Erythroblast (primary cell): Measurements from ENCODE around the gene ITGB7.
A peak's percentile ranks its signal among the peaks of the same experiment; 100 is the strongest.

Experiments
- DNase-seq, 2 experiments: peaks; one replicate each; lab custom pipeline; 2025; lab: John Stamatoyannopoulos, UW
- GATA1 ChIP-seq: IDR thresholded peaks from 2 replicates; pipeline ENCODE4 v1.6.1; 2011; ENCODE audit warnings: low read depth, mild to moderate bottlenecking, control low read depth, low read length, moderate library complexity
- POLR2A ChIP-seq: IDR thresholded peaks from 2 replicates; pipeline ENCODE4 v1.6.1; 2011; ENCODE audit warnings: mild to moderate bottlenecking, low read length

ITGB7 gene

DNA sequence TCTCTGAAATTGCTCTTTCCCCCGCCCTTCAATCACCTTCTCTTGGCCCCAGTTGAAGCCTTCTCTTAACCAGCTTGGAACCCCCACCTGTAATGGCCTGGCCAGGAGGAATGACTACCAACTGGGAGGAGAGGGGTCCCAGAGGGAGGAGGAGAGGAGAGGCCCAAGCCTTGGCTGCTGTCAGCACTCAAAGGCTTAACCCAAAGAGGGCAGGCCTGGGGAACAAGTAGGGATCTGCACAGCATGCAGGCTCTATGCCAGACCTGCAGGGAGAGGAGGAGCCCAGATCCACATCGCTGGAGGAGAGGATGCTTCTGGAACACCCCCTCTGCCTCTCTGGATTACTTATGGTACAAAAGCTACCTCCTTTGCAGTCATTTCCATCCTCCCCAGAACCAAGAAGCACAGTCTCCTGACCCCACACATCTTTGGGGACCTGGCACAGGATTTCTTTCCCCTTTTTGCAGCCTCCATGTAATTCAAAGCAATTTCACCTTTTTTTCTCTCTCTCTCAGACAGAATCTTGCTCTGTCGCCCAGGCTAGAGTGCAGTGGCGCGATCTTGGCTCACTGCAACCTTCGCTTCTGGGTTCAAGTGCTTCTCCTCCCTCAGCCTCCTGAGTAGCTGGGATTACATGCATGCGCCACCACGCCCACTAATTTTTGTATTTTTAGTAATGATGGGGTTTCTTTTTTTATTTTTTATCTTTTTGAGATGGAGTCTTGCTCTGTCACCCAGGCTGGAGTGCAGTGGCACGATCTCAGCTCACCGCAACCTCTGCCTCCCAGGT, 18.8 kb upstream of the ITGB7 start:
- no peak for DNase-seq
- TF ChIP-seq POLR2A (no peak), GATA1 (no peak)

DNA sequence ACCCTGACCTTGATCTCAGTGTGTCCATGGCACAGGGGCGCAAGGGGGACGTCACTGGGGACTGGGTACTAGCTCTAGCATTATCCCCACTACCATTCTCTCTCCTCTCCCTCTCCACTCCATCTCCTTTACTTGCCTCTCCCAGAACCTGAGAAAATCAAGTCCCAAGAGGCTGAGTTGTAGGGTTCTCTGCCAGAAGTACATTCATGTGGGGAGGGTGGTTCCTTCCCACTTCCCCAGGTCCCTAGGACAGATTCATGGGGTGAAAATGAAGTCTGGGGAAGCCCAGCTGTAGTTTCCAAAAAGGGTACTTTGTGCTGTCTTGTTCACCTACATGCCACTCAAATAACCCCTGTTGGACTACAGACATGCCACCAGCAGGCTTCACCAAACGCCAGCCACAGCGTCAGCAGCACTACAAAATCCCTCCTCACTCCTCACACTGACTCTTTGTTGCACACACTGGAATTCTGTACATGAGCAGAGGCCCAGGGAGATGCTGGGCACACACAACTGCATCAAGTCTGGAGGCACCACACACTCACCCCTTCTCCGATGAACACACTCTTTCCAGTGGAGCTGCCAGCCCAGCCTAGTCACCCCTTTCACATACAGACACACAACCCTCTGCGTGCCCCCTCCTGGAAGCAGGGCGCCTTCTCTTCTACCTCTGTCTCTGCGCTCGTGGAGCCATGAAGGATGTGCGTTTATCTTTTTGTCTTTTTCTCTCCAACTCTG, 18.0 kb upstream of the ITGB7 start:
- DNase-seq, result no peak

DNA sequence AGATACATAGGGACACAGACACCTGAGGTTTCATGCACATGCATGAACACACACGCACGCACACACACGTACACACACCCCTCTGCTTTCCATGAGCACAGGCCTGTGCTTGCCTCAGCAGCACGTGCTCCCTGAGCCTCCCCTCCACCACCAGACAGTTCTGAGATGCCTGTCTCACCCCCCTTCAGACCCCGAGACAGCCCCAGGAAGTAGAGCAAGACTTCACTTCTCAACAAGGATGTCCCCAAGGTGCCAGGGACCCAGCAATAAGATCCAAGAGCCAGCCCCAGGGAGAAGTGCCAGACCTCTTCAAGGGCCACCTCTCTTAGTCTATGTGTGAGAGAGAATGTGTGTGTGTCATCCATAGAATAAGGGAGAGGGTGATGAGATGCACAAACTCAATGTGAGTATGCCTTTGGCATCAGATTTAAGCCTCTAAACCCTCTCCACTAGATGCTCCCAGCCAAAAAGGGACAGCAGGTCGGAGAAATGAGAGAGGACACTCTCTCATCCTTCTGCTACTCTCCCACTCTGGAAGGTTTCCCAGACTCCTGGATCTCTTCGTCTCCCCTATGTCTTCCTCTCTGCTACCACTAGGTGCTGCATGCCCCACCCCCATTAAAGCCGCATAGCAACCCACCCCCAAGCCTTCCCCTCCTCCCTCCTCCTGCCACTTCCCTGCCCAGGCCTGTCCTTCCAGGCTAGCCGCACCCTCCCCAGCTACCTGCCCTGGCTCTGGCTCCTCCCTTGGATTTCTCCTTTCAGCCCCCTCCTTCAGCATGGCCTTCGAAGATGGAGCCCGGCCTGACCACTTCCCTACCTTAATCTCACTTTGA, 17.2 kb upstream of the ITGB7 start:
- no peak for TF ChIP-seq GATA1
- TF ChIP-seq POLR2A, result no peak
- DNase-seq, result no peak

More for the DNA sequence above, 18.0 kb upstream of the ITGB7 start:
- TF ChIP-seq GATA1 (no peak), POLR2A (no peak)

DNA sequence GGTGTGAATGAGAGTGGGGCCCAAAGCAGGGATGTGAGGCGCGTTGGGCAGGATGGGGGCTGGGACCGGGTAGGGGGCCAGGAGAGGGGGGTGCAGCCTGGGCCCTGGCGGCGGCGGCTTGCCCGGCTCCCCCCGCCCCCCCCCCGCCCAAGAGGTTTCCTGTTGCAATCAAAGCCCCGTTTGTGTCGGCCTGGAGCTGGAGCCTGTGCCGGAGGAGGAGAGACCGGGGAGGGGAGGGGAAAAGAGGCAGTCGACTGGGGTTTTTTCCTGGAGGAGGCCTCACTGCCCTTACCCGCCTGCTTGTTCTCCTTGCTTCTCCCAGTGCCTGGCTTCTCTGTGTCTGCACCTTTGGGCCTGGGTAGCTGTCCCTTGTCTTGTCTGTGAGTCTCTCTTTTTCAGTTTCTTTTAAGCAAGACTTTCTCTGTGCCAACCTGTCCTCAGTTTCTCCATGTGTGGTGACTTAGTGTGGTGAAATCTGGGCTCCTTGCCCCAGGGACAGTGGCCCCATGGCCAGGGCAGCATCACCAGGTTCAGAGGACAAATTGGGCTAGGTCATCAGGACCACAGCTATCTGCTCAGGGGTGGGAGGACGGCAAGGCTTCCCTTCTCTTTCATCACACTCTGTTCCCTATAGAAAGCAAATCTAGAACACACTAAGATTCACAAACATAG, 16.5 kb upstream of the ITGB7 start:
- TF ChIP-seq GATA1 (no peak), POLR2A (no peak)
- DNase-seq, result no peak

DNA sequence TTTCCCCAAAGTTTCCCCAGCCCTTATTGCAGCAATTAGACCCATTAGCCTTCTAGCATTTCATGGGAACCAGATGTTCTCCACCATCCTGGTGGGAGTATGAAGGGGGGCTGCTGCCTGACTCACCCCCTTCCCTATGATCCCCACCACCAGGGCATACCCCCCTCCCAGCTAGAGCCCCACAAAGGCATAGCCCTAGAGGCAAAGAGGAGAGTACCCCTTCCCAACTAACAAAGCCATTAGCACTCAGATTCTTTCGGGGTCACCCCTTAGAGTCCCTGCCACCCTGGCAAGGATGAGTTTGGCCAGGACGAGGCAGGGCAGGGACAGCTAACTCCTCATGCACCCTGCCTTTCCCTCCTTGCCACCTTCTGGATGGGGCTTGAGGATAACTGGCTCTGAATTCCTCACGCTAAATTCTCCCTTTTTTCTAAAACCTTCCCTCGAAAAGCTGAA, 15.8 kb upstream of the ITGB7 start:
- TF ChIP-seq POLR2A (no peak), GATA1 (no peak)
- DNase-seq, result no peak

DNA sequence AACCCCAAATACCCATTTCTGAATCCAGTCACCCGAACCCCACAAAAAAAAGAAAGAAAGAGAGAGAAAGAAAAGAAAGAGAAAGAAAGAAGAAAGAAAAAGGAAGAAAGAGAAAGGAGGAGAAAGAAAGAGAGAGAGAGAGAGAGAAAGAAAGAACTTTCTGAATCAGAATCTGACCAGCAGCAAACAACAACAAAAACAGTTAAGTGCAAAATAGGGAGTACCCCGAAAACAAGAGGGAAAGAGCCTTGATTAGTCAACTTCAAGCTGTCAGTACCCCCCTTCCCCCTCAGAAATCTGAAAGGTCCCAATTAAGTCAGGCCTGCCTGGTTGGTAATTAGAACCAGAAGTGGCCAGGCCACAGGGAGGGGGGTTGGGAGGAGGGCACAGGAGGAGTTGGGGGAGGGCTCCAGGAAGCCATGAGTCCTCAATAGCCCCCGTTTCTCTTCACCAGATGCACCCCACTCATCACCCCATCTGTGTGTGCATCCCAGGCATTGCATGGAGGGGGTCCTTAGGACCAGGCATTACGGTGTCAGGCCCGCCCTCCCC, 15.2 kb upstream of the ITGB7 start:
- no peak for DNase-seq
- TF ChIP-seq GATA1 (no peak), POLR2A (no peak)

DNA sequence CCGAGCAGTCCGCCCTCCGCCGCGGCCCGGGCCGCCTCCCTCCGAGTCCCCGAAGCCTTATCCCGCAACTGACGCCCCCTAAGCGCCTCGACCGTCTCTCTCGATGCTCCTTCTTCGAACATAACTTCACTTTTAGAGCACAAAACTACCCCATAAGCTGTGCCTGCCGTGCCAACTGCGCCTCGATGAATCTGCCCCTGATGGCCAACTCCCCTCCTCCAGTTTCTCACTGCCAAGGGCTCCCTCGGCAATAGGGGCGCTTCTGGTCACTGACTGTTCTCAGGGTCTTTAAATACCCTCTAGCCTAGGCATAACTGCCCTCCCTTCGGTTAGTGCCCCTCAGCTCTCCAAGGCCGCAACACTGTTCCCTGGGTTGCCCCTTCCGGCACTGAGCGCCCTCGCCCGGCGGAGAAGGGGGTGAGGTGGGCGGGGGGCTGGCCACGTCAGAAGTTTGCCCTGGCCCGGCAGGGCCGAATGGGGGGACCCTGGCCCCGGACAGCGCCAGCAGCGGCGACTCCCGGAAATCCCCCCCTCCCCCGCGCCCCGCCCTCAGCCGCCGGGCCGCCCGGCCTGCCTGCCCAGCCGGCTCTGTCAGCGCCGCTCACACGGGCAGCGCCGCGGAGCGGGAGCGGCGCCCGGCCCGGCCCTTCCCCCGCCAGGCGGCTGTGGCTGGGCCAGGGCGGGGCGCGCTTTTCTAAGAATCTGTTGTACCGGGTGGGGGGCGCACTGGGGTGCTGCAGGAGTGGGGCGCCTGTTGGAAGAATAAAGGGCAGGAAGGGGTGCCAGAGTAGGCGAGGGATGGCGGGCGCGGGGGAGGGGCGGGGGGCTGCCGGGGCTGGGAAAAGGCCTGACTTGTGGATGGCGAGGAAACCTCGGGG, 14.4 kb upstream of the ITGB7 start:
- peak; percentile 60 to 71 for DNase-seq
- peak; percentile 42 for TF ChIP-seq POLR2A
- no peak for TF ChIP-seq GATA1

DNA sequence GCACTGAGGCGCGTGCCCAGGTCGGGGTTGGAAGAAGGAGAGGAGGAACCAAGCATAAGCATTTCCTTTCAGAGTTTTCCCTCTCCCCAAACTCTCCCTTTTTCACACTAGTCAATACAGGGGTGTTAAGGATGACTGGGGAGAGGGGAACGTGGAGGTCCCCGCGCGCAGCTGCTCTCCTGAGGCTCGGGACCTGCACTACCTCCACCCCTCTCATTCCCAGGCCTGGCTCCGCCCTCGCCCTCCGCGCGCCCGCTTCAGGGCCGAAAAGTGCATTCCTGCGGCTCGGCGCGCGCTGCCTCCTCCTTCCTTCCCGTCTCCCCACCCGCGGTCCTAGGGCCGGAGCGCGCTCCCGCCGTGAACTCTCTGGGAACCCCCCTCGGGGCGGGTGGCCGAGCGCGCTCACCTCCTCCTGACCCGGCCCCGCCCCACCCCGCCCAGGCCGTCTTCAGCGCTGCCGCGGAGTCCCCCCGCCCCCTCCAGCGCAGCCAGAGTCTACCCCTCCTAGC, 13.7 kb upstream of the ITGB7 start:
- TF ChIP-seq POLR2A (no peak), GATA1 (no peak)
- peak; percentile 73 for DNase-seq

DNA sequence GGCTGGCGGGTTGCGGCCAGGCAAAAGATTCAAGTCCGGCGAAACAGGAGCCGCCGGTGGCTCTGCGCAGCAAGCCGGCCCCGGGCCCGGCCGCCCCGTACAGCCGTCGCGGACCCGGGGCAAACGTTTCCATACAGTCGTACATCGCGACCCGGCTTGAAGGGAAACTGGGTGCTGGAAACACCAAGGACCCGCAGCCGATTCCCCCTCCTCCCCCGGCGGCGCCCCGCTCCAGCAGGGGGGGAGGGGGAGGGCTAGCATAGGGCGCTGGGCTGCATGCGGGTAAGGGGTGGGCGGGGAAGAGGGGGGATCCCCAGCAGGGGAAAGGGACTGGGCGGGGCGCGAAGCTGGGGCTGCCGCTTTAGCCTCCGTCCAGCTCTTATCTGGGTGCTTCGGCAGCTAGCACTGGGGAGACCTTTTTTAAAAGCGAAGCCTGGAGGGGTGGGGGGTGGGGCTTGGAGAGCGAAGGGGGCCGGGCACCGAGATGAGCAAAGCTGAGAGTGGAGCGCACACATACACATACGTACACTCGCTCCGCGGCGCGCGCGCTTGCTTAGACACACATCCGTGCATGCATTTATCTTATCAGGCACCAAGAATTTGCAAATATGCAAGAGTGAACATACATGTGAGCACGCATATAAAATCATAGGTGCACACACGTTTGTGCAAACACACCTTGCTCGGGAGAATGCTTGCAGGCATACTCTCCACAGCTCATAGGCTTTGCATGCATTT, 13.1 kb upstream of the ITGB7 start:
- DNase-seq, result peak; percentile 62 to 70
- TF ChIP-seq POLR2A, result no peak
- no peak for TF ChIP-seq GATA1

DNA sequence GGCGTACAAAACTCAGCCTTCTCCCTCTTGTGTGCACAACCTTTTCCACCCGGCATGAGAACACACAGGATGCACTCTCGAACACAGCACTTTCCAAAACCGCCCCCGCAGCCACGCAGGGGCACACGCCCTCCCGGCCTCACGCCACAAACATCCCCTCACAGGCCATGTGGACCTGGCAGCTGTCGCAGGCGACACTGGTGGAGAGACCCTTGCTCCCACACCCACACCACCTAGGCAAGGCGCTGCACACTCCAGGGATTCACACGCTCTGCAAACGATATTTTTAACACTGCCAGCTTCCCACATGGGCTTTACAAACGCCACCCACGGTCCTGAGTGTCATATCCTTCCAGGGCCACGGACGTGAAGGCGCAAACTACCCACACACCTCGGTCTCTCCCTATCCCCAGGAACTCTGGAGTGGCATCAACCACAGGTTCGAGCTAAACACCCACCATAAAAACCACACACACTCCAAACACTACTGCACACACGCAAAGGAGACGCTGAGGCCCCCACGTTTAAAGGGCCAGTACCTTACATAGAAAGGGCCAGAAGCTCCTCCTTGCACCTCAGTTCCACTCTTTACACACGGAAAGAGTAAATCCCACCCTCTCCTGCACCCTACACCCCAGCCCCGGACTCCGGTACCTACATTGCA, 12.4 kb upstream of the ITGB7 start:
- TF ChIP-seq GATA1 (no peak), POLR2A (no peak)
- DNase-seq, result no peak
